ENCODE data around the gene FYCO1. TPM values are rescaled to one million over a fixed set of nuclear protein-coding genes. Genes with fewer than 3 reads are reported as not detected.

The FYCO1 gene
- total RNA-seq, 1 experiment from 2014 or later = 4.3 TPM

GRCh38 chr3:45943207-45943846 lies 52.3 kb downstream of the FYCO1 start, which contains the start of gene CXCR6:
CXCR6 (plus strand) TSS chr3:45943464; CDS start chr3:45946482, 3,018 bp downstream.
- no peak for DNase-seq (ENCODE audit: low spot score)

- DNase-seq (ENCODE audit: low spot score) = no peak
Observed at GRCh38 chr3:45942051-45942825, 53.4 kb downstream of the FYCO1 start.

GRCh38 chr3:45940781-45941365 lies 54.8 kb downstream of the FYCO1 start:
- DNase-seq (ENCODE audit: low spot score) = no peak

- DNase-seq (ENCODE audit: low spot score) = no peak
Observed at GRCh38 chr3:45940004-45940780, 55.4 kb downstream of the FYCO1 start.

GRCh38 chr3:45939341-45939771 lies 56.3 kb downstream of the FYCO1 start:
- no peak for DNase-seq (ENCODE audit: low spot score)

GRCh38 chr3:45938864-45939263 lies 56.8 kb downstream of the FYCO1 start:
- peak; percentile 75 for DNase-seq (ENCODE audit: low spot score)

- no peak for DNase-seq (ENCODE audit: low spot score)
Observed at GRCh38 chr3:45938043-45938435, 57.6 kb downstream of the FYCO1 start.

- no peak for DNase-seq (ENCODE audit: low spot score)
Observed at GRCh38 chr3:45937206-45938042, 58.2 kb downstream of the FYCO1 start.

GRCh38 chr3:45936261-45936660 lies 59.4 kb downstream of the FYCO1 start:
- no peak for DNase-seq (ENCODE audit: low spot score)

- DNase-seq (ENCODE audit: low spot score) = no peak
Observed at GRCh38 chr3:45933591-45933990, 62.0 kb downstream of the FYCO1 start.

GRCh38 chr3:45932112-45932511 lies 63.5 kb downstream of the FYCO1 start:
- DNase-seq (ENCODE audit: low spot score) = no peak

GRCh38 chr3:45931496-45931895 lies 64.1 kb downstream of the FYCO1 start:
- no peak for DNase-seq (ENCODE audit: low spot score)

GRCh38 chr3:45929042-45929679 lies 66.5 kb downstream of the FYCO1 start:
- no peak for DNase-seq (ENCODE audit: low spot score)

GRCh38 chr3:45927881-45928280 lies 67.7 kb downstream of the FYCO1 start:
- DNase-seq (ENCODE audit: low spot score) = no peak

- DNase-seq (ENCODE audit: low spot score) = no peak
Observed at GRCh38 chr3:45923755-45924154, 71.9 kb downstream of the FYCO1 start.

- DNase-seq (ENCODE audit: low spot score) = no peak
Observed at GRCh38 chr3:45922950-45923590, 72.6 kb downstream of the FYCO1 start.

GRCh38 chr3:45922039-45922326 lies 73.6 kb downstream of the FYCO1 start:
- DNase-seq (ENCODE audit: low spot score) = no peak

- DNase-seq (ENCODE audit: low spot score) = no peak
Observed at GRCh38 chr3:45921158-45922038, 74.2 kb downstream of the FYCO1 start.

- DNase-seq (ENCODE audit: low spot score) = no peak
Observed at GRCh38 chr3:45917146-45917898, 78.3 kb downstream of the FYCO1 start.
